ENCODE results near the gene MORC2.
A peak's percentile ranks its signal among the peaks of the same experiment; 100 is the strongest.

The MORC2 gene

GRCh38 chr22:30968015-30968923 is at the start of gene MORC2:
Gene MORC2 (minus strand): TSS chr22:30968774. CDS start chr22:30967889, 885 bp downstream.
- DNase-seq (ENCODE audit: low read depth in 2 of 2): peak in 1 of 2 donors; percentile 8

- no peak for DNase-seq (ENCODE audit: low read depth in 2 of 2)
These were observed 37.0 kb upstream of the MORC2 start for GRCh38 chr22:31005535-31005934.

GRCh38 chr22:31001124-31001770 is 32.7 kb upstream of the MORC2 start:
- no peak for DNase-seq (ENCODE audit: low read depth in 2 of 2)

DNA sequence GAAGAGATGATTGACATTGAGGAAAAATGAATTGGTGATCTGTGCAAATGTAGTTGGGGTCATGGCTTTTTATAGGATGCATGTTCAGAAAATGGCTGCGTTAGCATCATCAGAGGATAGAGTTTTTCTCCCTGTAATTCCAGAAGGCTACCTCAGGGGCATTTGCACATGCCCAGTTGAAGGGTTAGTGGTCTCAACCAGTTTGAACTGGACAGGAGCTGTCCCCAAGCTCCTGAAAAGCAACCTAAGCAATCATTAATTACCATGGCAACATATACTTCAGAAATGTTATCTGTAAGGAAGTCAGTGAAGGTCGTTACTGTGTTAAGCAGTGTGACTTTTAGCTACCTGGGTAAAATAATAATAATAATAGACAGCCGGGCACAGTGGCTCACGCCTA is 29.8 kb upstream of the MORC2 start:
- DNase-seq (ENCODE audit: low read depth in 2 of 2): no peak

DNA sequence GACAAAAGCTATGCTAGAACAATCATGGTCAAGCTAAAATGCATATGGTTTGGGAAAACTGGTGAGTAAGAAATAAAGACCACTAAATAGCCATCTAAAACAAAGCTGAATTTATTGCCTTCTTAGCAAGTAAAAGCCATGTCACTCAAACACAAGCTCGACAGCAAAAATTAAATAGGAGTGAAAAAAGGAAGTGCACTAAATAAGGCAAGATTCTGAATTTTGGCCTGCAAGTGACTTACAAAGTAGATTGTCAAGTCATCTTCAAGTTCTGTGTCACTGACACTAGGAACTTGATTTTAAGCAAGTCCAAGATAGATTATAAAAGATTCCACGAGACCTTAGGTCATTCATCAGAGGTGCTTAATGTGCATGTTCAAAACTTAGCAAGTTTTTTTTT is 27.9 kb upstream of the MORC2 start:
- no peak for DNase-seq (ENCODE audit: low read depth in 2 of 2)

DNA sequence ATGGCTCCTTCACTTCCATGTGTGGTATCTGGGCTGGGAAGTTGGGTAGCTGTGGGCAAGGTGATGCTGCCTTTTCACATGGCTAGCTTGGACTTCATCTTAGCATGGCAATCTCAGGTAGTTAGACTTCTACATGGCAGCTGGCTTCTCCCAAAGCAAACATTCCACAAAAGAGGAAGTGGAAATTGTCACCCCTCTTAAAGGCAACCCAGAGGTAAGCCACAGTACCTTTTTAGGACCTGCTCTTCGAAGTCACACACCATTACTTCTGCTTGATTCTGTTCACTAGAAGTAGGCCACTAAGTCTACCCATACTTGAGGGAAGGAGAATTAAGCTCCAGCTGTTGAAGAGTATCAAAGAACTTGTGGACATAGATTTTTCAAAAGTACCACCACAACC is 26.4 kb upstream of the MORC2 start:
- DNase-seq (ENCODE audit: low read depth in 2 of 2): no peak

DNA sequence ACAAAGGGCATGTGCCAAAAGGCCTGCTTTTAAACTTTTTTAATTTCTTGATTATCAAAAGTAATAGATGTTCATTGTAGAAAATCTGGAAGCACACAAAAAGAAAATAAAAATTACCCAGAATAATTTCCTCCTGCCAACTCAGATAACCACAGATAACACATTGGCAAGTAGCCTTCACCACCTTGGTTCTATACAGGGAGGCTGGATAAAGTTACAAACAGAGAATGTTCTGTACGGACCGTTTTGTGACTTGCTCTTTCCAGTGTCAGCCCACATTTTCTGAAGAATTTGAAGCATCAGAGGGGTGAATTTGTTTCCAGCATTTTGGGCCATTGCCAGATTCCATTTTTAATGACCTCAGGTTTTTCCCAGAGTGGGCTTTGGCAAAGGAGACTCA is 24.0 kb upstream of the MORC2 start:
- no peak for DNase-seq (ENCODE audit: low read depth in 2 of 2)

GRCh38 chr22:30990690-30991089 is 22.1 kb upstream of the MORC2 start:
- no peak for DNase-seq (ENCODE audit: low read depth in 2 of 2)

DNA sequence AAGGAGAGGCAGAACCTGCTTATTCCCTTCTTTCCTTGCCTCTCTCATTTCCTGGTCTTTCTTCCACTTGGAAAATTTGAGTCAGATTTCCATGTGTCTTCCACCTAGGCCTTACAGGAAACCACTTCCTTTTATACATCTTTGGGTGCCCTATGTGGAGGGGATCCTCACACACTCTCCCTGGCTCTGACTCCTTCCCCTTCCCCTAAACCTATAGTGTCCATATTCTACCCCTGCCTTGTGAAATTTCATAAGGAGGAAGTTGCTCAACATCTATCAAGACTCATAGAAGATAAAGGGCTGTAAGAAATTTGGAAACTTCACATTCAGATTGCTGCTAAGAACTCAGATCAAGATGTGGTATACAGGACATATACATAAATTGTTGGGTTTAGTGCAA is 20.9 kb upstream of the MORC2 start:
- no peak for DNase-seq (ENCODE audit: low read depth in 2 of 2)

- DNase-seq (ENCODE audit: low read depth in 2 of 2): no peak
These were observed 17.1 kb upstream of the MORC2 start for GRCh38 chr22:30985561-30986208.

- DNase-seq (ENCODE audit: low read depth in 2 of 2): no peak
These were observed 15.7 kb upstream of the MORC2 start for GRCh38 chr22:30984317-30984716.

GRCh38 chr22:30982512-30982911 is 13.9 kb upstream of the MORC2 start:
- no peak for DNase-seq (ENCODE audit: low read depth in 2 of 2)

GRCh38 chr22:30979932-30980331 is 11.4 kb upstream of the MORC2 start:
- DNase-seq (ENCODE audit: low read depth in 2 of 2): no peak

GRCh38 chr22:30978304-30978962 is 9.9 kb upstream of the MORC2 start:
- no peak for DNase-seq (ENCODE audit: low read depth in 2 of 2)

DNA sequence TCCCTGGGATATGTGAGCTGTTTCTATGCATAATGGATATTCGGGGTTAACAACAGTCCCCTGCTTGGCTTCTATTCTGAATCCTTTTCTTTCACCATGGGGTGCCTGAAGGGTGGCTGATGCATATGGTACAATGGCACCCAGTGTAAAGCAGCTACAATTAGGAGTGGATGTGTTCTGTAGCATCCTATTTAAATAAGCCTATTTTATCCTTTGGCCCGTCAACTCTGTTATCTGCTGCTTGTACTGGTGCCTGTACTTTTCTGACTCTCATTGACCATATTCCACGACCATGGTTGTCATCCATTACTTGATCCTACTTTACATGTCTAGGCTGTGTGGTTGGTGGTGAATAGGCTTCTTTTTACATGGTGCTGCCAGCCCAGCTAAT is 1.8 kb upstream of the MORC2 start:
- DNase-seq (ENCODE audit: low read depth in 2 of 2): no peak

DNA sequence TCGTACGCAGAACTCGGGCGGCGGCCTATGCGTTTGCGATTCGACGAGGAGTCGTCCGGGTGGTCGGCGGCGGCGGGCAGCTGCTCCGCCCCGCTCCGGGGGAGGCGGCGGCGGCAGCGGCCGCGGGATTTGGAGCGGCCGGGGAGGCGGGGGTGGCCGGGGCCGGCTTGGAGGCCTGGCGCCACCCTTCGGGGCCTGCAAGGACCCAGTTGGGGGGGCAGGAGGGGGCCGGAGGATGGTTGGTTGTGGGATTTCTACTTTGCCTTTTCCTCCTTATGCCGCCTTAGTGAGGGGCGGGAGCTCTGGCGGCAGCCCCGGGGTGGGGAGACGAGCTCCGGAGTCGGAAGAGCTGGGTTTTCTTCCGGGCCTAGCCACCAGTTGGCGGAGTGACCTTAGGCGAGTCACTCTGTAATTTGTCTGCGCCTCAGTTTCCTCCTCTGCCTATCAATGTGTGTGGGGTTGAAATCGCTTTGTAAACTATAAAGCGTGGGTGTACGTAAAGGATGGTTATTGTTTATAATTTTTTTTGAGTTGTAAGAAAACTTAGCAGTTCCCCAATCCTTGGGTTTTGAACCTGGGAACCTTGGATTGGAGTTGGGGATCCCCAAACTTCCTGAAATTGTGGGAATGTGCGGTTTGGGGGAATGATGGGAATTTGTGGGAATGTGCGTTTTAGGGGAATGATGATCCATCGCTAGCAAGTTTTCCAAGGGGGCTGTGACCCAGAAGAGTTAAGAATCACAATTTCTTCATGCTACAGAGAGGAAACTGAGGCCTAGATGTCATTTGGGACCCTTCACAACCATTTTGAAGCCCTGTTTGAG is 1.2 kb upstream of the MORC2 start:
- DNase-seq (ENCODE audit: low read depth in 2 of 2): no peak

GRCh38 chr22:30968924-30969531 is 454 bp upstream of the MORC2 start, which contains the start of gene TUG1:
Gene TUG1 (plus strand): TSS chr22:30969265.
- DNase-seq (ENCODE audit: low read depth in 2 of 2): peak; percentile 97

DNA sequence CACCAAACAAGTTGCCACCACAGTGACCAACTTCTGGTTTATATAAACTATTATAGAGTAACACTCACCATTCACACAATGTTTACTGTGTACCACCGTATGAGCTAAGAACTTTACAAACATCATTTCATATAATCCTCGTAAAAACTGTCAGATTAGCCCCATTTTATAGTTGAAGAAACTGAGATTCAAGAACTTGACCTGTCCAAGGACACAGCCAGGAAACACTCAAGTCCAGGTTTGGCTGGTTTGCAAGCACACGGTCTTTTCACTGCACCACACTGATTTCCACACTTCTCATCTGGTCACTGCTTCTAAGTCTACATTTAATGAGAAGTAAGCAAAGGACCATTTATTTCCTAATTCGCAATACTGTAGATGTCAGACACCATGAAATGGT is 3.7 kb downstream of the MORC2 start:
- no peak for DNase-seq (ENCODE audit: low read depth in 2 of 2)

GRCh38 chr22:30955153-30955552 is 13.4 kb downstream of the MORC2 start:
- no peak for DNase-seq (ENCODE audit: low read depth in 2 of 2)

GRCh38 chr22:30953206-30953605 is 15.4 kb downstream of the MORC2 start:
- DNase-seq (ENCODE audit: low read depth in 2 of 2): no peak

All from stimulated activated CD4-positive, alpha-beta T cell treated with anti-CD3 and anti-CD28 coated beads, Interleukin-15, amount 100 ng/mL, for 48 hours (primary cell).